ENCODE measurements around the gene IL17B. TPM values are rescaled to one million over a fixed set of nuclear protein-coding genes. Genes with fewer than 3 reads are reported as not detected.

The IL17B gene
- total RNA-seq, 1 experiment from 2014 or later: not detected

DNA sequence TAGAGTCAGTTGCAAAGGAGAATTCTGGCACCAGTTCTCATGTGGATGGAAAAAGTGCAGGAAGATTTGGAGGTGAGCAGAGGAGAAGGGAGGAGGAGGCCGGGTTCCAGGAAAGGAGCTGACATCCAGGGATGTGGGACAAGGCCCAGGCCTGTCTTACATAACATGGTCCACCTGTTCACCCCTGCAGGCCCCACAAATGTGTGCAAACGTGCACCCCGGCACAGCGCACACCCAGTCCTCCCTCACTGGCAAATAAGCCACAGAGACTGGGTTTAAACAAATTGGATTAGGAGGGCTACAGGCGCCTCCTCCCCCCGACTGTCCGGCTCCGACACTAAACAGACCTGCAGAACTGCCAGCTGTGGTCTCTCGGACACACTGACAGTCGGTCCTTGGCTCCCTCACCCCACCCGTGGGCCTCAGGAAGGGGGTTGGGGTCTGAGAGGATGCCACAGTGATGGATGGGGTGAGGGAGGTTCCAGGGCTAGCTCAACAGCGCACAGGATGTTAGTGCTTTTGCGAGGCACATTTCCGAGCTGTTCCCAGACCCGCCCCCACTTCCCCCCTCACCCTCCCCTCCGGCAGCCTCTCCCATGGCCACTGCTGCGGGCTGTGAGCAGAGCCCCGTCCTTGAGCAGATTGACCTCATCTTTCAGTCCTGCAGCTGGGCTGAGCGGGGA lies 43.4 kb upstream of the IL17B start:
- WGBS (ENCODE audit: extremely low coverage, insufficient read length, low lambda C conversion rate): no CpG with 5 or more reads among the region's 19 CpGs
- Histone ChIP-seq H3K14ac (ENCODE audit: insufficient read depth, low read length) (no peak overlapping the region; the same call in 1 of the 2 replicates), H3K9ac (ENCODE audit: extremely low read depth, insufficient read length, low read length) (no peak overlapping the region), H3K56ac (ENCODE audit: insufficient read length, low read depth, low read length) (no peak overlapping the region), H2BK20ac (ENCODE audit: low read depth, low read length, poor library complexity, severe bottlenecking) (no peak overlapping the region), H3K27ac (ENCODE audit: insufficient read length, low read depth, low read length) (no peak overlapping the region), H3K4ac (ENCODE audit: low read depth, low read length) (no peak overlapping the region), H2BK5ac (ENCODE audit: insufficient read length, low read length) (no peak overlapping the region), H4K20me1 (ENCODE audit: control insufficient read depth, insufficient read depth, insufficient read length) (no peaks in the 10 kb centered on the region), H2BK15ac (ENCODE audit: low read depth, low read length) (no peak overlapping the region; the same call in 1 of the 2 replicates), H3T11ph (ENCODE audit: low read length) (no peak overlapping the region), H3K4me2 (ENCODE audit: insufficient read depth, insufficient read length, low read length) (no peak overlapping the region), H3K9me3 (ENCODE audit: control insufficient read depth, low read depth, low read length) (no peaks in the 10 kb centered on the region), H3K23me2 (ENCODE audit: insufficient read length, low read depth, low read length, poor library complexity, severe bottlenecking) (no peaks in the 10 kb centered on the region), H4K91ac (ENCODE audit: insufficient read length, low read depth, low read length) (no peak overlapping the region), H4K5ac (ENCODE audit: insufficient read length, low read depth, low read length) (no peak overlapping the region), H4K8ac (replicated peaks; ENCODE audit: insufficient read length, low read depth, low read length) (no peak overlapping the region), H3K18ac (ENCODE audit: insufficient read length, low read depth, low read length) (no peak overlapping the region), H2AK5ac (ENCODE audit: insufficient read length, low read length) (no peak overlapping the region), H3K23ac (ENCODE audit: insufficient read length, low read depth, low read length) (no peak overlapping the region), H3K27me3 (ENCODE audit: insufficient read depth, low read length) (no peaks in the 10 kb centered on the region), H2BK12ac (ENCODE audit: insufficient read length, low read depth, low read length) (no peak overlapping the region), H2BK120ac (ENCODE audit: low read depth, low read length, poor library complexity, severe bottlenecking) (no peak overlapping the region), H3K4me1 (ENCODE audit: insufficient read depth, low read length) (peaks cover 8% of the 10 kb centered on the region; the same call in 1 of the 2 replicates), H2AFZ (ENCODE audit: low read length) (no peak overlapping the region), H3K79me1 (ENCODE audit: insufficient read depth, low read depth, low read length, poor library complexity, severe bottlenecking) (no peaks in the 10 kb centered on the region), H3K79me2 (ENCODE audit: insufficient read depth, low read length) (no peaks in the 10 kb centered on the region)
- peak overlapping the region in 1 of 3 experiments; percentile 80; a peak in 1 of 7 replicates for H3K27ac Mint-ChIP-seq
- peaks cover 44 to 67% of the 10 kb centered on the region in 2 experiments for H3K4me1 Mint-ChIP-seq
- no peaks in the 10 kb centered on the region; a peak in 1 of 7 replicates for H3K36me3 Mint-ChIP-seq (ENCODE audit: insufficient read depth in 1 of 3, low read depth in 3 of 3)
- H3K4me3 Mint-ChIP-seq: no peak overlapping the region; a peak in 1 of 5 replicates
- H3K27me3 Mint-ChIP-seq (ENCODE audit: low read depth): no peaks in the 10 kb centered on the region
- peak; percentile 70 for DNase-seq
- H3K9me3 Mint-ChIP-seq: no peaks in the 10 kb centered on the region
- TF ChIP-seq, protein P1, sequence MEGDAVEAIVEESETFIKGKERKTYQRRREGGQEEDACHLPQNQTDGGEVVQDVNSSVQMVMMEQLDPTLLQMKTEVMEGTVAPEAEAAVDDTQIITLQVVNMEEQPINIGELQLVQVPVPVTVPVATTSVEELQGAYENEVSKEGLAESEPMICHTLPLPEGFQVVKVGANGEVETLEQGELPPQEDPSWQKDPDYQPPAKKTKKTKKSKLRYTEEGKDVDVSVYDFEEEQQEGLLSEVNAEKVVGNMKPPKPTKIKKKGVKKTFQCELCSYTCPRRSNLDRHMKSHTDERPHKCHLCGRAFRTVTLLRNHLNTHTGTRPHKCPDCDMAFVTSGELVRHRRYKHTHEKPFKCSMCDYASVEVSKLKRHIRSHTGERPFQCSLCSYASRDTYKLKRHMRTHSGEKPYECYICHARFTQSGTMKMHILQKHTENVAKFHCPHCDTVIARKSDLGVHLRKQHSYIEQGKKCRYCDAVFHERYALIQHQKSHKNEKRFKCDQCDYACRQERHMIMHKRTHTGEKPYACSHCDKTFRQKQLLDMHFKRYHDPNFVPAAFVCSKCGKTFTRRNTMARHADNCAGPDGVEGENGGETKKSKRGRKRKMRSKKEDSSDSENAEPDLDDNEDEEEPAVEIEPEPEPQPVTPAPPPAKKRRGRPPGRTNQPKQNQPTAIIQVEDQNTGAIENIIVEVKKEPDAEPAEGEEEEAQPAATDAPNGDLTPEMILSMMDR (conservative IDR thresholded peaks at IDR 0.05): no peak

Measured in H9 (cell line).